DMS153 (cell line): ENCODE results near the gene SLC35E1.
"Not testable (repeated sequence)": the region's sequence is repeated elsewhere in the genome, so short reads cannot be mapped to it uniquely, and the experiment has no call there.

Source experiments
- DNase-seq: peaks from one replicate; lab custom pipeline; 2025; lab: John Stamatoyannopoulos, UW

Gene SLC35E1

DNA sequence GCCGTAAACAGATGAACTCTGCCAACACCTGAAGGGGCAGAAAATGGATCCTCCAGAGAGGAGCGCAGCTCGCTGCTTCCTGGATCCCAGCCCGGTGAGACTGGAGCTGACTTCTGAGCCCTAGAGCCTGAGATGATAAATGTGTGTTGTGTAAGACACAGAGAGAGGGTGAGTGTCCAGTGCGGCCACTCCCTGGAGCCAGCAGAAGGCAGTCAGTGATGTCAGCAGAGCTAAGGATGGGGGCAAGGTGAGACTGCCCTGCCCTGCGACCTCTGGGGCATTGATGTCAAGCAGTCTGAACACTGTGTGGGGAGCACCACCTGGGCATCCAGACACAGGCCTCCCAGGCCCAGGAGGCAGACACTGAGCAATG is 9.7 kb upstream of the SLC35E1 start:
- DNase-seq: no peak

DNA sequence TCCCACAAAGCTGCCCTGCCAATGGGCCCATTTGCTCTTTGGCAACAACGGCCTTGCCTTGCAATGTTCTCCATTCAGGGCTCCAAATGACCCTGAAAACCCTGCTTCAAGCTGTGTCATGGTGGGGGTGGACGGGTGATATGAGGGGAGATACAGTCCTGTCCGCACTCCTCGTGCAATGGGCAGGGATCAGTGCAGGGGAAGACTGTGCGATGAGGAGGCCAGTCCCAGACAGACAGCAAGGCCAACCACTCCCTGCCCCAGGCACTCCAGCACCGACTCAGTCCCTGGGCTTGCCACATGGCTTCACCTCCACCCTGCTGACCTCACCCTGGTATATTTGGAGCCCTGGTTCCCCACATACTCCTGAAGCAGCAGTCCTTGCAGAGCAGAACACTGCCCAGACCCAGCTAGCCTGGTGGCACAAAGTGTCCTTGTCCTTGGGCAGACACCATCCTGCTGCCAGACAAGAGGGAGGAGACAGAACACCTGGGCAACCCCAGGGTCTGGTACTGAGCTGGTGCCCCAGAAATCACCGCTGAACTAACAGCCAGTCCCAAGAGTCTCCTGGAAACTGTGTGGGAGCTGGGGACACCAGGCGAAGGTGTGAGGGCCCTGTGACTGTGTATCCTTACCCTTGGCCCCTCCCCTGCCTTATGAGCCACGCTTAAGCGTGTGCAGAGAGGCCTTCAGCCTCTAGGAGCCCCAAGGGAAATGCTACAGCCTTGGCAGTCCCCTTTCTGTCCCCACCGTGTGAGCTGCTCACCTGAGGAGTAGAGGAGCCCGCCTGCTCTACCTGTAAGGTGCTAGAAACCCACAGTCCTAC is 9.1 kb upstream of the SLC35E1 start:
- no peak for DNase-seq

DNA sequence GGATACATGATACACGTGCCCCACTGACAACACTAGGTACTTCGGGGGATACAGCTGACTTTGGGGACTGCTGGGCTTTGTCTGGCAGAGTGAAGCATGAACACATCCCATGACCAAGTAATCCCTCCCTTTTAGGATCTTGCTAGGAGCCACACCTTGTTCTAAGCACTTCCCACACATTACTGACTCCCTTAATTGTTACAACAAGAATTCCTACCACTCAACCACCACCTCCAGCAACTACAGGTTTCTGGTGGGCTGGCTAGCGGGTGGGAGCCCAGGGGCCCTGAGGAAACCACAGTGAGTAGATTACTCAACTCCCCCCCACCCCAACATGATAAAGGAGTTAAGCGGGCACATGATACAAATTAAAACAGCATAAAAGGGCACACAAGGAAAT is 7.2 kb upstream of the SLC35E1 start:
- no peak for DNase-seq

DNA sequence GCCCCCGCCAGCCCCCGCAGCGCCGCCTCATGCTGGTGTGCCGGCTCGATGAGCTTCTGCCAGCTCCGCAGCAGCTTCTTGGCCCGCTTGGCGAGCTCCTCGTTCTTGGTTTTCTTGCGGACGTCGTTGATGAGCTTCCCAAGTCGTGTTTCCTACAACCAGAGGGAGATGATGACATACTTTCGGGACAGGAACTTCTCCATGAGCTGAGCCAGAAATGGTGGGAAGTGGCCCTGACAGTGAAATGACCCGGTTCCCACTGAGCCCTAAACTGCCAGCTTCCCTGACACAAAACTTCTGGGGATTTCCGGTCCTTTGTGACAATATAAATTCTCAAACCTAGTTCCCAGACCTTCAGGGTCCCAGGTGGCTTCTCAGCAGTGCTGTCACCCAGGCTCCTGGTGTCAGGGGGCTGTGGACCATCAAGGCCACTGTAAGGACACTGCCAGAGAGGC is 5.3 kb upstream of the SLC35E1 start:
- DNase-seq: no peak

DNA sequence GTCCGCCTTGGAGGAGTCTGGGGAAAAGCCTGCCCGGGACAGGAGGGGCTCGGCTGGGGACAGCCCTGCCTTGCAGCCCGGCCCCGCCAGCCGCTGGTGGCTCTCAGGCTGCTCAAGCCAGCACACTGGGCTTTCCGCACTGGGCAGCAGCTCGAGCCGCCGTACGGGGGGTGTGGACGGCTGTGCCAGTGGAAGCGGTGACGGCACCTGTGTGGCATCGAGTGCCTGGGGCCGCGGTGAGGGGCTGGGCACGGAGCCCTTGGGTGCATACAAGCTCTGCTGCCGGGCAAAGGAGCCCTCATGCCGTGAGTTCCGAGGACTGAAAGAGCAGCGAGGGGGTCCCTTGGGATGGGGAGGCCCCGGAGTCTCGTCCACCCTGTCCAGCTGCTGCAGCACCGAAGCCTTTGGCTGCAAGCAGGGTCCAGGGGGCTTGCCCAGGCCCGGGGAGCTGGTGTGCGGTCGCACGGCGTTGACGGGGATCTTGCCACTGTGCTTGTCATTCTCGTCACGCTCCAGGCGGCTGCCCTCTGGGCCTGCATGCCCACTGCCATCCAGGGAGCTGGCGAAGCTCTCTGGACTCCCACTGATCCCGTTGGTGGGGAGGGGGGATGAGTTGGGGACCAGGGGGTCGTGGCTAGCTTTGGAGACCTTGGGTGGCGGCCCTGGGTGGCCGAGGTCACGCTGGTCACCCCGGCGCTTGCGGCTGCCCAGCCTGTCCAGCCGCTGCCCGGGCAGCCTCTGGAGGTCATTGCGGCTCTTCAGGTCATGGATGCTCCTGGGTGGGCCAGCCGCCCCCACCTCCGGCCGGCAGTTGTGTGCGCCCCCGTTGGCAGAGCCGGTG is 4.7 kb upstream of the SLC35E1 start:
- DNase-seq: no peak

DNA sequence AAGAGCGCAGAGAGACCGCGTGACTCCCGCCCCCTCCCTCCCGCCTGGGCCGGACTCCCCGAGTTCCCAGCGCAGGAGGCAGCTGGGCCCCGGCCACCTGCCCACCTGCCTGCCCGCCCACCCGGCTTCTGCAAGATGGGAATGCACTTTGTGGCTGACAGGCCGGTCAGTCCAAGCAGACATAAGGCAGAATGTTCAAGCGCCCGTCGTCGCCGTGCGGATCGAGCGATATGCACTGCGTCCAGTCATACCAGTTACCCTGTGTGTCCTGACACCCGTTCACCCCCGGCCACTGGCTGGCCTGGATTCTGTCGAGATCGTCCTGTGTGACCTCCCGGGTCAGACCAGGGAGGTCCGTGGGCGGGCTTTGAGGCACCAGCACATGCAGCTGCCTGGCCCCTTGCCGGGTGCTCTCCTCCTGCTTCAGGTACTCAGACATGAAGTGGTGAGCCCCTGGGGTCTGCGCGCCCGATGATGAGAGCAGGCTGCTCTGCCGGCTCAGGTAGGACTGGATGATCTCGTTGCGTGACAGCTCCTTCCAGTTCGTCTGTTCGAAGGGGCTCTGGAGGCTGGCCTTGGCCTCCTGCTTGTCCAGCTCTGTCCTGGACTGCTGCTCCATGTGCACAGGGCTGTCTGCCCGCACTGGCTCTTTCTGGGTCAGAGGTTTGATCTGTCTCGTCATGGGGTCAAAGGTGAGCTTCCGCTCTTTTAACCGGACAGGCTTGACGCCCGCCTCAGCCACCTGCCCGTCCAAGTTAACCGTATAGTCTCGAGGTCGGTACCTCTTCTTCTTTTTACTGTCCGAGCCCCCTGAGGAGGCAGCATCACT is 3.9 kb upstream of the SLC35E1 start:
- DNase-seq: no peak

DNA sequence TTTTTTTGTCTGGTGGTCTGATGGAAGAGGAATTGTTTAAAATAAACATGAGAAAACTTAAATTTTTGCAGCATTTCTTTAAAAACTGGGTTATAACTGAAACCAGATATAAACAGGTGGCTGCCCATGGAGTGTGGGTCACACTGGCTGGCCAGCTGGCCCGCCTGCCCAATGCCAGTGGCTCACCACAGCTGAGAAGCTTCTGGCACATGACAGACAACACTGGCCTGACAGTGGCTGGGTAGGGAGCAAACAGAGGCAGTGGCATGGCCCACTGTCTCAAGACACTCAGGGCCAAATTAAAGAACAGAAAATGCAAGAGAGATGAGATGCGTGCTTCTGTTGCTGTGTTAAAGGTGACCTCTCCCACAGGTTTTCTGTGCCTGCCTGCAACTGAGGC is 3.1 kb upstream of the SLC35E1 start:
- DNase-seq: no peak

DNA sequence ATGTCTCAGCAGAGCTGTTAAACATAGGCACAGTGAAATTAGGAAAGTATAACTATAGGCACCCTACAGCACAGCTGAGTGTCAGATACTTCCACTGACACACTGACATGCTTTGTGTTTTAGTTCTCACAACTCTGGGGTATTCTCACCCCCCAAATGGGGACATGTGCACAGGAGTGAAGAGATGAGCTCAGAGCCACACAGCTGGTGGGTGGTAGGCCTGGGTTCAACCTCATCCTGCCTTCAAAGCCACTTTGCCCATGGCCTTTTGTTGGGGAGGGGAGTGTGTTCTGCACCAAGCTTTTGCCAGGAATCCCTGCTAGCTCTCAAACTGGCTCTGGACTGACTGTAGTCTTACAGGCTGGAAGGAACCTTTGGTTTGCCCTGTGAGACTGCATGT is 1.7 kb upstream of the SLC35E1 start:
- no peak for DNase-seq

DNA sequence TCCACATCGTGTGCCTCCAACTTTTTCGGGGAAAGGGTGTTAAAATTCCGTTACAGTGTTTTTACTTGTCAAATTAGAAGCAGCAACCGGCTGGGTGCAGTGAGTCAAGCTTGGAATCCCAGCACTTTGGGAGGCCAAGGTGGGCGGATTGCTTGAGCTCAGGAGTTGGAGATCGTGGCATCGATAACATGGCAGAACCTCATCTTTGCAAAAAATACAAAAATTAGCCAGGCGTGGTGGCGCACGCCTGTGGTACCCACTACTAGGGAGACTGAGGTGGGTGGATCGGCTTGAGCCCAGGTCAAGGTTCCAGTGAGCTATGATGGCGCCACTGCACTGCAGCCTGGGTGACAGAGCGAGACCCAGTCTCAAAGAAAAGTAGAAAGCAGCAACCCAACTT is 1.1 kb upstream of the SLC35E1 start:
- DNase-seq: no peak

DNA sequence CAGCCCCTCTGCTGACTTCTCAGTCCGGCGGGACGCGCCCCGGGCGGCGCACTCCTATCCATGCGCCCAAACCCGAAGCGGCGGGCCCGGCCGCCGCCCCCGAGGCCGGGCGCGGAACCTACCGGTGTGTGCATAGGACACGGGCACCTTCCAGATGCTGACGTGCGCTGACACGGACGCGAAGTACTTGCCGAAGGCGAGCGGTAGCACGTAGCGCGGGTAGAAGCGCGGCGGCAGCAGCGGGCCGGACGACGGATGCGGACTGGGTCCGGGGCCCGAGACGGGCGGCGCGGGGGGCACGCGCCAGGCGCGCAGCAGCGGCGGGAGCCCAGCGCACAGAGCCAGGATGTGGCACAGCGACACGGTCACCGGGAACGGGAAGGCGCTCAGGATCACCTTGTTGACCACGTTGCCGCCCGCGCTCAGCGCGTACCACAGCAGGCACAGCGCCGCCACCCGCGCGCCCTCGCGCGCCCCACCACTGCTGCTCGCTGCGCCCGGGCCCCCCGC is 338 bp downstream of the SLC35E1 start:
- DNase-seq: no peak

DNA sequence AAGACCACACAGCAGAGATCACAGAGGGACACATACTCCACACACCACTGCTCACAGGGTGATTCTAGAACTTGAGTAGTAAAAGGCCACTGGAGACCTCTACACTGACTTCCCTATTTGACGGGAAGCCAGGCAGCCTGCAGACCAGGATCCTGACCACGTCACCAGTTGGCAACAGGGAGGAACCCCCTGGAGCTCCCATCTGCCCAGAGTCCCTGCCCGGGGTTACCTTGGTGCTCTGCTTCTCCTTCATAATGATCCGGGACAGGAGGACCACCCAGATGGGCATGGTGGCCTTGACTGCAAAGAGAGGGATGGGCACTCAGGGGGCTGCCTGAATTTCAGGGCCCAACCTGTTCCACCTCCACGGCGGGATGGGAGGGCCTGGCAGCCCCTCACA is 932 bp downstream of the SLC35E1 start:
- DNase-seq: no peak

DNA sequence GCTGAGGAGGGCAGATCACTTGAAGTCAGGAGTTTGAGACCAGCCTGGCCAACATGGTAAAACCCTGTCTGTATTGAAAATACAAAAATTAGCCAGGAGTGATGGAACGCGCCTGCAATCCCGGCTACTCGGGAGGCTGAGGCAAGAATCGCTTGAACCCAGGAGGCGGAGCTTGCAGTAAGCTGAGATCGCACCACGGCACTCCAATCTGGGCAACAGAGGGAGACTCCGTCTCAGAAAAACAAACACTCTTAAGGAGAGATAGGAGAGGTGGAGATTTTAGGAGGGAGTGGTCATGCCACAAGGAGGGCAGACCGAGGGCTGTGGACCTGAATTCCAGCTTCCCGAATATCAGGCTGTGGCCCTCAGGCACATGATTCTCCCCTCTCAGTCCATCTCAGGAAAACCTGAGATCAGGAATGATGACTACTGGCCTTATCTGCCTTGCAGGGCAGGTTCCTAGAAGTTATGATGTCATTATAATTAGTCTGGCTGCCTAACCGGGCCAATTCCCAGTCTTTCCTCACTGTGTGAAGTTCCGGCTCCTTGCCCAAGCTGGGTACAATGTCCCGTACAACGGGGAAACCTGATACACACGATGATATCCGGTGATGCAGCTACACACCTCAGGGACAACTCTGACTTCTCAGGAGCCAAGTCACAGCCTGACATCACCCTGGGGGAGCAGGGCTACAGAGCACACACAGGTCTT is 2.5 kb downstream of the SLC35E1 start:
- DNase-seq: no peak

DNA sequence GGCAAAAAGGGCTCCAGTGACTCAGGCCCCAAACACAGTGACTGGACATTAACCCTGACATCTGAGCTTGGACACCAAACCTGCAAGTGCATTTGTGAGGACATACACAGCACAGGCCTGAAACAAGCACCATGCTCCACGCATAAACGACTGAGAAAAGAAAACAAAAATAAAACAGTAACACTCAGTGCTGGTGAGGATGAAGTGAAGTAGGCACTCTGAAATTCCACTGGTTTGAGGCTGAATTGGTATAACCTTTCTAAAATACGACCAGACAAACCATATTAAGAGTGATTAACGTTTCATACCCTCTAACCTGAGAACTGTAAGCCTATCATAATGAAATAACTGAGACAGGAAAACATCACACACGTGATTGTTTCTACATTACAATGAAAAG is 5.5 kb downstream of the SLC35E1 start:
- no peak for DNase-seq

DNA sequence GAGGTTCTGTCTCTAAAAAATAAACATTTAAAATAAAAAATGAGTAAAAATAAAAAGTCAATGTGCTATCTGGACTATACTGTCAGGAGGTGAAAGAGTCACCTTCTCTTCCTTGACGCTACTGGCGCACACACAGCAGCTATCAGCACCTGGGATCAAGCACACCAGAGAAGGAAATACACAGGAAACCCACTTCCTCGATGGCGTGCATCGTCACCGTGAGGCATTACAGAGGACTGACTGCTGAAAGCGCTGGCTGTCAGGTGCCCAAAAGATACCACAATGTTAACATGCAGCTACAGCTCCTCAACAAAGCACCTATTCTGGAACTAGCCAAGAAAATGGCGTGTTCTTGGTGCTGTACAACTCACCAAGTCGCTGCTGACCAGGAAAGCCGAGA is 6.1 kb downstream of the SLC35E1 start:
- DNase-seq: no peak

DNA sequence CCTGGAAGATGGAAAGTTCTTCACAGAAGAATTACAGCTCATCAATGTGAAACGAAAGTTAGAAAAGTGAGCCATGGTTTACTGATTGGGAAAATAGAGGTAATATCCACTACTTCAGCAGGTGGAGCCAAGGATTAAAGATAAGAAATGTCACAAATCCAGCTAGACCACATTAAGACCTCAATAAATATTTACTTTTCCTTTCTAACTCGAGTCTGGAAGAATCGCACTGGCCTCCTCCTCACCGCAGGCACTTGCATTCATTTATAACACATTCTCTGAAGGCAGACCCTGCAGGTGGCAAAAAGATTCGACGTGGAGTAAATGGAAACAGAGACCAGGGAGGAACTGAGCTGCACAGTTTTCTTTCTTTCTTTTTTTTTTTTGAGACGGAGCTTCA is 7.4 kb downstream of the SLC35E1 start:
- DNase-seq: no peak

DNA sequence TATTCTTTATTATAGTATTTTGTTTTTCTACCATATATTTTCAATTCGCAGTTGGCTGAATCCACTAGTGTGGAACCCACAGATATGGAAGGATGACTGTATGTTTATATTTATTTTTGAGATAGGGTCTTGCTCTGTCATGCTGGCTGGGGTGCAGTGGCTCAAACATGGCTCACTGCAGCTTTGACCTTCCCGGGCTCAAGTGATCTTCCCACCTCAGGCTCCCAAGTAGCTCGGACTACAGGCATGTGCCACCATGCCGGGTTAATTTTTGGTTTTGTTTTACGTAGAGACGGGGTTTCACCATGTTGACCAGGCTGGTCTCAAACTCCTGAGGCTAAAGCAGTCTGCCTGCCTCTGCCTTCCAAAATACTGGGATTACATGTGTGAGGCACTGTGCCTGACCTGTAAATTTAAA is 9.6 kb downstream of the SLC35E1 start:
- DNase-seq: no peak

DNA sequence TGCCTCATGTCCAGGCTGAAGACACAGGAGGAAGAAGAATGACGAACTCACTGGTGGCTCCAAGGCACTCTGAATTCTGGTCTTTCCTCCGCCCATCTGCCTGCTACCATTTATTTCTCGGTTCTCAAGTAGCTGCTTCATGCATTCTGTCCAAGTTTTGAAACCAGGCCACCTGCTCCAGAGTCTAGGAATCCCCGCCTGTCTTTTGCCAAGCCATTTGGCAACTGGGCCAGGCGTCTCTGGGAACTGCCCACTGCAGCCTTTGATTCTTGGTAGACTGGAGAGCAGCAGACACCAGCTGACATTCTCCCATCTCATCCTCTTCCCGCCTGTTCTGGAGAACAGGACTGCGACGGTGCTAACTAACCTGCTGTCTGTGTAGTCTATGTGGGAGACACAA is 10.8 kb downstream of the SLC35E1 start:
- no peak for DNase-seq

DNA sequence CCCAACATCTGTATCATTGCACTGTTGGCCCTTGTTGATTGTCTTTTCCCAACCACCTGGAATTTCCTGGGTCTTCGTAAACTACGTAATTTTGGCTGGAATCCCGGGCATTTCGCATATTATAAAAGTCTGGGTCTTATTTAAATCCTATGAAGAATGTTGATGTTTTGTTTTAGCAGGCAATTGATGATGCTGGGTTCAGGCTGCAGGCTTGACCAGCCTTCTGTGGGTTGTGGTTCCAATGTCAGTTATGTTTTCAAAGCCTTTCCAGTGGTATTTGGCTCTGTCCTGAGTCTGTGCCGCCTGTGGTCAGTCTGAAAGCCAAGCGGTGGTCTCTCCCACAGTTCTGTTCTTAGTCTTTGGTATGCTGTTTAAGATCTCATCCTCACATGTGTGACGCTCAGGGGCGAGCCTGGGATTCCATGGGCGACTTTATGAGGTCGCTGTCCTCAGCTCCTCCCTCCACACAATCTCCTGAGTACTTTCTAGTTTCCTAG is 12.4 kb downstream of the SLC35E1 start:
- no peak for DNase-seq

DNA sequence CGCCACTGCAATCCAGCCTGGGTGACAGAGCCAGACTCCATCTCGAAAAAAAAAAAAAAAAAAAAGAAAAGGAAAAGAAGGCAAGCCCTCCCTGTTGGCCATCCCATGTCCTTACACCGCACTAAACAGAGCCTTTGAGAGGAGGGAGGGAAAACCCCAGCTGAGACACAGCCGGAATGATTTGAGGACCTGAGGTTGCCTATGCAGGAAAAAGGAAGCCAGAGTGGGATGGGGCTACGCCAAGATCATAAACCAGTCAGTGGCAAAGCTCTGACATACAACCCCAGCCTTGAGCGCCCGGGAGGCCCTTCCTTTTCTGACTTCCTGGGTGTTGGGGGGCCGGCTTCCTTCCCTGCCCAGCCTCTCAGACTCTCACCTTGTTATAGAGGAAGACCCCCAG is 17.4 kb downstream of the SLC35E1 start:
- DNase-seq: no peak

DNA sequence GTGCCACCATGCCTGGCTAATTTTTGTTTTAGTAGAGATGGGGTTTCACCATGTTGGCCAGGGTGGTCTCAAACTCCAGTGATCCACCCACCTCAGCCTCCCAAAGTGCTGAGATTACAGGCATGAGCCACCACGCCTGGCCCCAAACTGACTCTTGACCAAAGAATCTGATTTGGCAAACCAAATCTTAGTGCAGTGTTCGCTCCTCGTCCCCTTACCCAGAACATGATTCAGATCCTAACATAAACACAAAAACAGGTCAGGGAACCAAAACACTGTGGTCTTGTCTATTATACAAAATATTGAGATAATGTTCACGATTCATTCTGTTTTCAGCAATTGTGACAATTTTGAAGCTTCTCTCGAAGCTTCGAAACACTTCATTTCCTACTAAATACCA is 20.3 kb downstream of the SLC35E1 start:
- DNase-seq: not testable (repeated sequence)

DNA sequence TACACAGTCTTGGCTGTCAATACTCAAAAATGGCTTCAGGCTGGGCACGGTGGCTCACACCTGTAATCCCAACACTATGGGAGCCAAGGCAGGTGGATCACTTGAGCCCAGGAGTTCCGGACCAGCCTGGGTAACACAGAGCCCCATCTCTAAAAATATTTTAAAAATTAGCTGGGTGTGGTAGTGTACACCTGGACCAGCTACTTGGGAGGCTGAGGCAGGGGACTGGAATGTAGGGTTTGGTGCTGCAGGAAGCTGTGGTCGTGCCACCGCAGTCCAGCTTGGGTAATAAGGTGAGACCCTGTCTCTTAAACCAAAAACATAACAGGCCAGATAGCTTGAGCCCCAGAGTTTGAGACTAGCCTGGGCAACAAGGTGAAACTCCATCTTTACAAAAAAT is 23.3 kb downstream of the SLC35E1 start:
- no peak for DNase-seq
